GM19438 (cell line): ENCODE measurements around the gene CCDC18.
"Not testable (repeated sequence)": the region's sequence is repeated elsewhere in the genome, so short reads cannot be mapped to it uniquely, and the experiment has no call there.

Experiments
- ATAC-seq: cut with Tn5 transposase; IDR thresholded peaks from one replicate; pipeline ENCODE4 v1.9.1; 2021; ENCODE audit warnings: low read depth; ENCODE audit not compliant: unreplicated experiment

Gene CCDC18

DNA sequence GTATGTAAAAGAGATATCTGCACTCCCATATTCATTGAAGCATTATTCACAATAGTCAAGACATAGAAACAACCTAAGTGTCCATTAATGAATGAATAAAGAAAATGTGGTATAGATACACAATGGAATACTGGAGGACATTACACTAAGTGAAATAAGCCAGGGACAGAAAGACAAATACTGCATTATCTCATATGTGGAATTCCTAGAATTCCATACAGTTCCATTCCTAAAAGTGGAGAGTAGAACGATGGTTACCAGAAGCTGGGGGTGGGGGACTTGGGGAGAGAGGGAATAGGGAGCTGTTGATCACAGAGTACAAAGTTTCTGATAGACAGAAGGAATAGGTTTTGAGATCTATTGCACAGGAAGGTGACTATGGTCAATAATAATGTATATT lies 7.7 kb upstream of the CCDC18 start:
- ATAC-seq, result no peak

- not testable (repeated sequence) for ATAC-seq
Measured at GRCh38 chr1:93174638-93175037, 5.9 kb upstream of the CCDC18 start.

- no peak for ATAC-seq
Measured at GRCh38 chr1:93177991-93178390, 2.5 kb upstream of the CCDC18 start.

- no peak for ATAC-seq
Measured at GRCh38 chr1:93178418-93178817, 2.1 kb upstream of the CCDC18 start.

DNA sequence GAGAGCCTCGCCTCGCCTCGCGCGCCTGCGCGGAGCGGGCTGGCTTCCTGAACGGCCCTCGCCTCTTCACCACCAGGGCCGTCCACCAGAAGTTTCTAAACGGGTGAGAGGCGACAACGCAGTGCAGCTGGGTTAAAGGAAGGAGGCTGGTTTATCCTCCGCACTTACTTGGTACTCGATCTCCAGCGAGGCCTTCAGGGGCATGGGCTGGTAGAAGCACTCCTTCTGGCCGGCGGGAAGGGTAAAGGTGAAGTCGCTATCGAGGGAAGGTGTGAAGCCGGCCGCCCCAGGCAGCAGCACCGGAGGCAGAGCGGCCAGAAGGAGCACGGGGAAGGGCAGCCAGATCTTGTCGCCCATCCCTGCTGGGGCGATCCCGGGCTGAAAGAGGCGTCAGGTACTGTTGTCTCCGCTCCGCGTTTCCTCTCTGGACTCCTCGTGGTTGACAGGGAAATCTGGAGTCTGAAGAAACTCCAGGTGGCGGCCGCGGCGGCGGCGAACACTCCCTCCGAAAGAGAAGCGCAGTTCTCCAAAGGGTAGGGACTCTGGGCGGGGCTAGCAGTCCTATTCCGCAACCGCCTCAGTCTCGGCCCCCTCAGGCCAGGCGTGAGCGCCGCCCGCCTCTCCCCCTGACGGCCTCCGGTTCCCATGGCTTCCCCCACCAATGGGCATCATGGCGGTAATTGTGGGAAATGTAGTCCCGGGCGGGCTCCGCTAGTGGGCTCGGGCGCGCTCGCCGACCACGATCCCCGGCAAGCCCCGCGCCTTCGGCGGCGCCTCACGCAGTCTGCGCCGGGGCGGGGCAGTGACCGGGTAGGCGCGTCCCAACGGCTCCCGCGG lies 420 bp upstream of the CCDC18 start, which contains the start of gene TMED5:
TMED5 (minus strand) TSS at position 528 of the 837 bp plus-strand sequence; CDS start at position 357, 171 bp downstream.
- ATAC-seq, result peak; percentile 81

- no peak for ATAC-seq
Measured at GRCh38 chr1:93186667-93187066, 6.1 kb downstream of the CCDC18 start.

DNA sequence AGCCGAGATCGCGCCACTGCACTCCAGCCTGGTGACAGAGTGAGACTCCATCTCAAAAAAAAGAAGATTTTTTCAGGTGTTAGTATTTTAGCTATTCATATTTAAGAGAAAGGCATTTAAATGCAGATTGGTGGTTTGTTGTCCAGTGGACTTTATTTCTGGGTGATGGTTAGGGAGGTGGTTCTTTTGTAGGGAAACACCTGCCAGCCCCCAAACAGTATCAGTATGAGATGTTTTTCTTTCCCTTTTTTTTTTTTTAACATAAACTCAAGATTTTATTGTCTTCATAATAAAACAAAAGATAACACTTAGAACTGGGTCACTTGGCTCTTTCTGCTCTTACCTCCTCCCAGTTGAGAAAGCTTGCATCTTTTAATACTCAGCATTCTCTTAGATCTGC lies 9.9 kb downstream of the CCDC18 start:
- ATAC-seq, result no peak

DNA sequence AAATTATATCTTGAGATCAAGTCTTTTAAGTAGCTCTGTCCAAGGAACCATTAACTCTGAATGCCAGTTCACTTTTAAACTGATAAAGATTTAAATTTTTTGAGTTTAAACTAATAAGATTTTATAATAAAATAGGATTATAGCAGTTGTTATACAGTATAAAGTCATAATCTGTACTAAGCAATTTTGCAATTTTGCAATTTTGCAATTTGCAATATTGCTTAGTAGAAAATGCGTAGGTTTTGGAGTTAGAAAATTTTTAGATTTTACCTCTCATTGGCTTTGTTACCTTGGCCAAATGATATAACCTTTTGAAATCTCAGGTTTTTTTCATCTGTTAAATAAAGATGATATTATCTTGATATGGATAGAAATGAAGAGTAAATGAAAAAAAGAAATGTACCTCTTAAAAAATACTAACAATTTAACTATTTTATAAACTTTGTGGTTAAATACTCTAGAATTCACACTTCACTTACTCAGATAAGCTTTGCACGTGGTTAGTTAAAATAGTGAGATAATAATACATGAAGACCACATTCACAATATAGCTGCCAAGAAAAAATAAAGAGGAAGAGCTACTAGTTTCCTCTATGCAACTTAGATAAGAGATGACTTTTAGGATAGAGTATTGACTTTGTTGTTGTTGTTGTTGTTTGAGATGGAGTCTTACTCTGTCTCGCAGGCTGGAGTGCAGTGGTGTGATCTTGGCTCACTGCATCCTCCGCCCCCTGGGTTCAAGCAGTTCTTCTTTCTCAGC lies 13.9 kb downstream of the CCDC18 start:
- ATAC-seq, result no peak

DNA sequence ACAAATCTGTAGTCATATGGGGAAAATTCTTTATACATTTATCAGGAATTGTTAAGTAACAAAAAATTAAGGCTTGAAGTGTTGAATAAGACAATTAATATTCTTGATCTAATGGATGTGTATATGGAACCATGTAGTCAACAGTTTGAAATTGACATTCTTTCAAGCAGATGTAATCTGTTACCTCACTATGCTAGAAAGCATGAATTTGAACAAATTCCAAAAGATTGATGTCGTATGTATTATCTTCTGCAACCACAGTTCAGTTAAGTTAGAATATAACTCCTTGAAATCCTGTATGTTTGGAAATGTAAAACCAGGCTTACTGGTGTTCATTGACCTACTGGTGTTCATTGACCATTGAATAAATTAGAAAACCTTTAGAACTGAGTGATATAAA lies 16.1 kb downstream of the CCDC18 start:
- ATAC-seq, result no peak

GRCh38 chr1:93199150-93199549 lies 18.6 kb downstream of the CCDC18 start:
- ATAC-seq, result no peak

- ATAC-seq, result no peak
Measured at GRCh38 chr1:93200086-93200620, 19.6 kb downstream of the CCDC18 start.

- ATAC-seq, result no peak
Measured at GRCh38 chr1:93200714-93201113, 20.2 kb downstream of the CCDC18 start.

GRCh38 chr1:93205892-93206566 lies 25.5 kb downstream of the CCDC18 start:
- no peak for ATAC-seq

GRCh38 chr1:93206567-93206954 lies 26.0 kb downstream of the CCDC18 start:
- no peak for ATAC-seq

GRCh38 chr1:93207211-93207610 lies 26.7 kb downstream of the CCDC18 start:
- ATAC-seq, result no peak

- no peak for ATAC-seq
Measured at GRCh38 chr1:93215322-93215721, 34.8 kb downstream of the CCDC18 start.

DNA sequence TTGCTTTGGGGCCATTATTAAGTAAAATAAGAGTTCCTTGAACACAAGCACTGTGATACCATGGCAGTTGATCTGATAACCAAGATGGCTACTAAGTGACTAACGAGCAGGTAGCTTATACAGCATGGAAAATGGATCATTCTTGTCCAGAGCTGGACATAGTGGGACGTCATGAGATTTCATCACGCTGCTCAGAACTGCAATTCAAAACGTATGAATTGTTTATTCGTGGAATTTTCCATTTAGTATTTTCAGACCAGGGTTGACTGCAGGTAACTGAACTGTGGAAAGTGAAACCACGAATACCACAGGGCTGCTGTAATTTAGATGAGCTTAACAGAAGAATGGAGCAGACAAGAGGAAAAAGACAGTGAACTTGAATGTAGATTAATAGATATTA lies 38.9 kb downstream of the CCDC18 start:
- no peak for ATAC-seq

GRCh38 chr1:93220716-93221115 lies 40.2 kb downstream of the CCDC18 start:
- not testable (repeated sequence) for ATAC-seq

DNA sequence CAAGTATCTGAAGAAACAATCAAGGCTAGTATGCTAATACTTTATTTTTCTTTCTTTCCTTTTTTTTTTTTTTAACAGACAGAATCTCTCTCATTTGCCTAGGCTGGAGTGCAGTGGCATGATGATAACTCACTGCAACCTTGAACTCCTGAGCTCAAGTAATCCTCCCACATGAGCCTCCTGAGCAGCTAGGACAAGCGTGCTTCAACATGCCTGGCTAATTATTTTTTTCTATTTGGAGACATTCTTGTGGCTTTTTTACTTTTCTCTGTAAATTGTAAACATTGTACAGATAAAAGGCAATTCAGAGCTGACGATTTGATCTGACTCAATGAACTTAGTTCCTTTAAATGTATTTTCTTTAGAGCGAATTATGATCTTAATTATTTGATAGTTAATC lies 41.4 kb downstream of the CCDC18 start:
- no peak for ATAC-seq

- ATAC-seq, result no peak
Measured at GRCh38 chr1:93223023-93223675, 42.6 kb downstream of the CCDC18 start.
